GM12874 (cell line): ENCODE measurements around the gene JPT2.

Source experiments
- TF ChIP-seq, protein P1 (sequence below): IDR thresholded peaks from 2 replicates; pipeline ENCODE4 v1.5.1; 2011; ENCODE audit warnings: low read depth, mild to moderate bottlenecking, control low read depth, low read length, moderate library complexity; ENCODE audit not compliant: insufficient read depth

The JPT2 gene

DNA sequence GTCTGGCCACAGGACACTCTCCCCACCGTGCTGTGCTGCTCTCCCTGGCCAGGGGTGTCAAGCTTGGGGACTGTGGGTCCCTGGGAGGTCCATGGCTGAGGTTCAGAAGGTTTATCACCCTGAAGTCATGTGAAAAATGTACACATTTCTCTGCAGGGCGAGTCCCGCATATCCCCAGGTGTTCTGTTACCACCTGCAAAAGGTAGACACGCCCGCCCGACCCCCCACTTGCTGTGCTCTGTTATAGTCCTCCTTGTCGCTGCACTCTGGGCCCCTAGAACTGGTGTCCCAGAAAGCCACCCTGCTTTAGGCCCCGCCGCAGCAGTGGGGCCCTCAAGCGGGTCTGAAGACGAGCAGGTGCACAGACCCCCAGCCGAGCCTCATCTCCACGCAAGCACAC, 11.8 kb downstream of the JPT2 start:
- TF ChIP-seq, protein P1, sequence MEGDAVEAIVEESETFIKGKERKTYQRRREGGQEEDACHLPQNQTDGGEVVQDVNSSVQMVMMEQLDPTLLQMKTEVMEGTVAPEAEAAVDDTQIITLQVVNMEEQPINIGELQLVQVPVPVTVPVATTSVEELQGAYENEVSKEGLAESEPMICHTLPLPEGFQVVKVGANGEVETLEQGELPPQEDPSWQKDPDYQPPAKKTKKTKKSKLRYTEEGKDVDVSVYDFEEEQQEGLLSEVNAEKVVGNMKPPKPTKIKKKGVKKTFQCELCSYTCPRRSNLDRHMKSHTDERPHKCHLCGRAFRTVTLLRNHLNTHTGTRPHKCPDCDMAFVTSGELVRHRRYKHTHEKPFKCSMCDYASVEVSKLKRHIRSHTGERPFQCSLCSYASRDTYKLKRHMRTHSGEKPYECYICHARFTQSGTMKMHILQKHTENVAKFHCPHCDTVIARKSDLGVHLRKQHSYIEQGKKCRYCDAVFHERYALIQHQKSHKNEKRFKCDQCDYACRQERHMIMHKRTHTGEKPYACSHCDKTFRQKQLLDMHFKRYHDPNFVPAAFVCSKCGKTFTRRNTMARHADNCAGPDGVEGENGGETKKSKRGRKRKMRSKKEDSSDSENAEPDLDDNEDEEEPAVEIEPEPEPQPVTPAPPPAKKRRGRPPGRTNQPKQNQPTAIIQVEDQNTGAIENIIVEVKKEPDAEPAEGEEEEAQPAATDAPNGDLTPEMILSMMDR = no peak

DNA sequence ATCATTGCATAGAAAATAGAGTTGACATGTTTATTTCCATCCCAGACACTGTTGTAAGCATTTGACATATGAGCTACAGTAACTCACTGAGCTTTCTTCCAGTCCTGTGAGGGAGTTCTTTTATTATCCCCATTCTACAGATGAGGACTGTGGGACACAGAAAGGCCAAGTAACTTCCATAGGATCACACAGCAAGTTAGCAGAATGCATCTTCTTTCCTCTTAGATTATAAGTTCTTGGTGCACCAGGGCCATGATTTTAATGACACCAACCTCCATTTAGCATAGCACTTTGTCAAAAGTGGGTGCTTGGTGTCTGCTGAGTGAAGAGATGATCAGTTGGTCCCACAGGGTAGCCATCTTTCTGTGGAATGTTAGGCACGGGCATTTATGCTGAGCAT, 12.7 kb downstream of the JPT2 start:
- TF ChIP-seq, protein P1 = no peak

DNA sequence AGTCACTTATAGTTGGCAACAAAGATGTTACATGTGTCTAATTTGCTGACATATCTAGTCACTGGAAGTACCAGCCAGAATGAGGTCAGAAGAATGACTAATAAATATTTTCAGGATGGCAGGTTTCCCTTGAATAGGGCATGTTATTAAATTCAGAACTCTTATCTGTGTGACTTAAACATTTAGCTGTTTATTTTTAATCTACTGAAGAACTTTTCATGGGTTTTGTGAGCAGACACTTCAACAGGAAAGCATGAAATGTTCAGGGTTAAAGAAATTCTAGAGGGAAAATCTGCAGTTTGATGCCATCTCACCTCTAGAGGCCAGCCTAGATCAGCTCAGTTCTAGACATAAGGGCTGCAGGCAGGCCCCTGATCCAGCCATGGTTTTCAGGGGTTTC, 13.2 kb downstream of the JPT2 start:
- TF ChIP-seq, protein P1 = no peak

DNA sequence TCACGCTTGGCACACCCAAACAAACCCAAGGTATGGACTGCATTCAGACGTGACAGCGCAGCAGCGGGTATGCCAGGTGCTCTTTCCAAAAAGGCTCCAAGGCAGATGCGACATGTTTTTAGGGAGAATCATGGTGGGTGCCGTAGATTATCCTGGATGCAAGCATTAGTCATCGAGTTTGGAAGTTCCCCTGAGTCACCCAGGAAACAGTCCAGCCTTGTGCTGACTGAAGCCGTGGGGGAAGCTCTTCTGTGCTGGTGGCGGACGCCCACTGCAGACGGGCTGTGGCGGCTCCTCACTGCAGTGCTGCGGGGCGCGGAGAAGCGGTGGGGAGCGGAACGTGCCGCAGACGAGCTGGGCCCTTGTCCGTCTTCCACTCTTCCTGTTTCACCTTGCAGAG, 13.9 kb downstream of the JPT2 start:
- TF ChIP-seq, protein P1 = no peak

DNA sequence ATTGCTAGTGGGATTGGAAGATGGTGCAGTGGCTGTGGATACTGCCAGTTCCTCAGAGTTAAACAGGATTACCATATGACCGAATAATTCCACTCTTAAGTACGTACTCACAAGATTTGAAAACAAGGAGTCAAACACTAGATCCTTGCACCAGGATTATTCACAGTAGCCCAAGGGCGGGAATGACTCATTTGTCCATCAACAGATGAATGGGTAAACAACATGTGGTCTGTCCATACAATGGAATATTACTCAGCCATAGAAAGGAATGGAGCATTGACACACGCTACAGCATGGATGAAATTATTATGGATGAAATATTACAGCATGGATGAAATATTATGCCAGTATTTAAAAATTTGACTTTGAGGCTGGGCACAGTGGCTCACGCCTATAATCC, 18.8 kb downstream of the JPT2 start:
- TF ChIP-seq, protein P1 = no peak

DNA sequence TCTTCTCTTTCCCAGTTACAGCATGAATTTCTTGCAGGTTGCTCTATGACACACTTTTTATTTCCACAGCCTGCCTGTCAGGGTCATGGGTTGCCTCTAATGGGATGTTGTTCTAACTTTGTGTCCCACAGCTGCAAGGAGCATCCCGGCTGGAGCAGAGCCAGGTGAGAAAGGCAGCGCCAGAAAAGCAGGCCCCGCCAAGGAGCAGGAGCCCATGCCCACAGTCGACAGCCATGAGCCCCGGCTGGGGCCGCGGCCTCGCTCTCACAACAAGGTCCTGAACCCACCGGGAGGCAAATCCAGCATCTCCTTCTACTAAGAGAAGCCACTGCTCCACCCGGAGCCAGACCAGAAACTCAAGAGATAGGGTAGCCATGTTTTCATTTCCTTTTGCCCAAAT, 20.6 kb downstream of the JPT2 start:
- TF ChIP-seq, protein P1 = no peak

DNA sequence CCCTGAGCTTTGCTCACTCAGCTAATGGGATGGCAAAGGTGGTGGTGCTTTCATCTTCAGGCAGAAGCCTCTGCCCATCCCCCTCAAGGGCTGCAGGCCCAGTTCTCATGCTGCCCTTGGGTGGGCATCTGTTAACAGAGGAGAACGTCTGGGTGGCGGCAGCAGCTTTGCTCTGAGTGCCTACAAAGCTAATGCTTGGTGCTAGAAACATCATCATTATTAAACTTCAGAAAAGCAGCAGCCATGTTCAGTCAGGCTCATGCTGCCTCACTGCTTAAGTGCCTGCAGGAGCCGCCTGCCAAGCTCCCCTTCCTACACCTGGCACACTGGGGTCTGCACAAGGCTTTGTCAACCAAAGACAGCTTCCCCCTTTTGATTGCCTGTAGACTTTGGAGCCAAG, 22.2 kb downstream of the JPT2 start:
- TF ChIP-seq, protein P1 = no peak

DNA sequence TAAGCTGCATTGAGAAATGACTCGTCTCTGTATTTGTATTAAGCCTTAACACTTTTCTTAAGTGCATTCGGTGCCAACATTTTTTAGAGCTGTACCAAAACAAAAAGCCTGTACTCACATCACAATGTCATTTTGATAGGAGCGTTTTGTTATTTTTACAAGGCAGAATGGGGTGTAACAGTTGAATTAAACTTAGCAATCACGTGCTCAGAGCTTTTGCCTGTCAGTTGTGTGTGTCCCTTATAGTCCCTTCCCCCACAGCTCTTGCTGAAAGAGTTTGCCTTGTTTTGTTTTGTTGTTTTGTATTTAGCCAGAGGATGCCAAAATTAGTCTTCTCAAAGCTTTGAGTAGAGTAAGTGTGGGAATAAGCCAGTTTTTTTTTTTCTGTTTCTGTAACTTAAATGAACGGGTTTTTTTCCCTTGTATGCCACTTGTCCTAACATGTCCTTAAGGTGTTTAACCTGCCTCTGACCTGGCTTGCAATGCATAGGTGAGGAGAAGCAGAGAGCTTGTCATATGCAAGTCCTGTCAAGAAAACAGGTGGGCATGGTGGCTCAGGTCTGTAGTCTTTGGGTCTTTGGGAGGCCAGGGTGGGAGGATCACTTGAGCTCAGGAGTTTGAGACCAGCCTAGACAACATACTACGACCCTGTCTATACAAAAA, 23.3 kb downstream of the JPT2 start:
- TF ChIP-seq, protein P1 = no peak
